HG03432 (cell line): ENCODE results near the gene PLA2G4E.

ENCODE experiments used
- ATAC-seq: cut with Tn5 transposase; IDR thresholded peaks from one replicate; pipeline ENCODE4 v1.9.1; 2021; ENCODE audit warnings: mild to moderate bottlenecking, moderate library complexity; ENCODE audit not compliant: unreplicated experiment

PLA2G4E gene

GRCh38 chr15:42053914-42054313 lies 33.1 kb upstream of the PLA2G4E start:
- ATAC-seq = no peak

- no peak for ATAC-seq
Measured at GRCh38 chr15:42053010-42053409, 32.2 kb upstream of the PLA2G4E start.

DNA sequence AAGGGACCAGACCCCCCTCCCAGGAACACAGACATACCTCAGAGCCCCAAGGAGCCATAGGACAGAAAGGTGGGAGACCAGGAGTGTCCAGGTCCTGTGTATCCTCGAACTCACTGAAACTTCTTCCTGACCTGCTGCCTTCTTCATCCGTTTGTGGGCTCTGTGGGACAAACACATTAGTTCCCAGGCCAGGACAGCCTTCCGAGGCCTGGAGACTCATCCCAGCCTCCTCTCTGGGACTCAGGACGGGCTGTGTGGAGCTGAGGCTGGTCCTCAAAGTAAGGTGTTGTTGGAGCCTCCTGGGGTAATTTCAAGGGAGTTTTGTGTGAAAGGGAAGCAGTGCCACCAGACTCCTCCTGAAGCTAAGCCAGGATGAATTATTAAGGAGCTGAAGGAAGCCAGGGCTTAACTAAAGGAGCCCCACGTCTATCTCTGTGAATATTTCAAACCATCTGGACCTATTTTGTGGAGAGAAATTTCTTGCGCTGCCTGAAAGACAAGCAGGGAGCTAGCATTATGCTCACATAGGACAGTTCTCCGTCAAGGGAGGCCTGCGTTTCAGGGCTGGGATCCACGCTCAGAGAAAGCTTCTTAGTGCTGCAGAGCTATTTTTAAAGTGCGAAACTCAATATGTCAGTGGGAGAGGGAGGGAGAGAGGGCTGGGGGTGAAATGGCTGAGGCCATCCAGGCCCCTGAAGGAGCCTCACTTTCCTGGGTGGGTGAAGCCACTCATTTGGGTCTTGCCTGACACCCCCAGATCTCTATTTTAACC lies 29.8 kb upstream of the PLA2G4E start:
- ATAC-seq = no peak

- ATAC-seq = no peak
Measured at GRCh38 chr15:42048821-42049200, 28.0 kb upstream of the PLA2G4E start.

- ATAC-seq = no peak
Measured at GRCh38 chr15:42048080-42048820, 27.4 kb upstream of the PLA2G4E start.

DNA sequence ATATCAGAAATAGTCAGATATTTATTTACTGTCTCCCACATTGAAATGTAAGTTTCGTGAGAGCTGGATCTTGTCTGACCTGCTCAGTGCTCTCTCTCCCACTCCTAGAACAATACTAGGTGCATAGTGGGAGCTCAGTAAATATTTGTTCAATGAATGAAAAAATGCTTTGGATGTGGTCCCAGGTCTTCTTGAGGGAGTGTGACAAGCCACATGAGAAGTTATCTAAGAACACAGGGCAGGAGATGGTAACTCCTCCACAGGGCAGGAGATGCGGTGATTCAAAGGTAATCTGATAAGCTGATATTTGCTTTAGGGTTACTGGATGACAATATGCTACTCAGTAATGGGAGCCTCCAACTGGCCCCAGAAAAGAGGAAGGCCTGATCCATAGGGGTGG lies 25.8 kb upstream of the PLA2G4E start:
- no peak for ATAC-seq

- ATAC-seq = no peak
Measured at GRCh38 chr15:42045211-42045615, 24.4 kb upstream of the PLA2G4E start.

GRCh38 chr15:42042602-42043400 lies 22.0 kb upstream of the PLA2G4E start:
- ATAC-seq = no peak

GRCh38 chr15:42038401-42038800 lies 17.6 kb upstream of the PLA2G4E start:
- ATAC-seq = no peak

GRCh38 chr15:42037656-42038055 lies 16.8 kb upstream of the PLA2G4E start:
- no peak for ATAC-seq

DNA sequence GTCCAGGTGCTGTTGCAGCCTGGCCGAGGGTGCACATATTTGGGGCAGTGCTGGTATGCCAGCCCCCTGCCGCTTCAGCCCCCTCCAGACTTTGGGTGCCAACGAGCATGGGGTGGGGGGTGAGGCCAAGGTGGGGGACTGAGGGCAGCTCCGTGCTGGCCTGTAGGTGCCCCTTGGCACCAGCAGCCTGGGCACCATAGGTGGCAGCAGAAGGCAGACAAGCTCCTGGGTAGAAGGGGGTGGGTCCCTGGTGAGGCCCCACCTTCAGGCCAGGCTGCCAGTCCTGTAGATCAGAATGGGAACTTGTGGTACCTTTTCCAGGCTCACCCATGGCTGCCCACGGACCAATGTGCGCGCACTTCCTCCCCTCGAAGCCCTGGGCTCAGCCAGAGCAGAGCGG lies 16.1 kb upstream of the PLA2G4E start:
- ATAC-seq = no peak

DNA sequence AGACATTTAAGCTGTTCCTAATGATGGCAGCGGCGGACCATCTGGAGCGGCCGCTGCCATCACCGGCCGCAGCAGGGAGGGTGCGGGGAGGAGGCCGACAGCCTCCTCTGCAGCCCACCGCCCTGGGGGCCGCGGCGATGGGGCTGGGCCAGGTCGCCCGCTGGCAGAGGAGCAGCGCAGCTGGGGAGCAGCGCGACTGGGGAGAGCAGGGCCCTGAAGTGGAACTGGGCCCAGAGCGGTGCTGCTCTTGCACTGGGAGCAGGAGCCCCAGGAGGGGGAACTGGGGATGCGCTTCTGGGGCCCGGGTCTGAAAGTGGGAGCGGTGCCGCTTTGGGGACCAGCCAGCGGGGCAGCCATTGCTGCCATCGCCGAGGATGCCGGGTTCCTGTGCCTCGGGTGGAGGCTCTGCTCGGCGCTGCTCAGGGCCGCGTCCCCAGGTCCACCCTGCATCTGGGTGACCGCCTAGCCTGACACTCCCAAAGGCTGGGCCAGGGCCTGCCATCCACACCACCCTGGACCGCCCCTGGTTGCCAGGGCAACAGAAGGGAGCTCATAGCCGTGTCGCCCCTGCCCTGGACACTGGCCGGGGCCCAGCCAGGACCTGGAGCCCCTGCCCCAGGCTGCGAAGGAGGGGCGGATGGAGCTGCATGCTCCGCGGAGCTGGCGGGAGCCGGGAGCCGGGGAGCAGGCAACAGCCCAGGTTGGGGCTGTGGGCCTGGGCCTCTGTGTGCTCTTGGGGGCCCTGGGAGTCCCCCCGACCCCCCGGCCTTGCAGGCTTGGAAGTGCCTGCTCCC lies 15.5 kb upstream of the PLA2G4E start:
- ATAC-seq = no peak

GRCh38 chr15:42035435-42035761 lies 14.6 kb upstream of the PLA2G4E start:
- peak; percentile 75 for ATAC-seq

DNA sequence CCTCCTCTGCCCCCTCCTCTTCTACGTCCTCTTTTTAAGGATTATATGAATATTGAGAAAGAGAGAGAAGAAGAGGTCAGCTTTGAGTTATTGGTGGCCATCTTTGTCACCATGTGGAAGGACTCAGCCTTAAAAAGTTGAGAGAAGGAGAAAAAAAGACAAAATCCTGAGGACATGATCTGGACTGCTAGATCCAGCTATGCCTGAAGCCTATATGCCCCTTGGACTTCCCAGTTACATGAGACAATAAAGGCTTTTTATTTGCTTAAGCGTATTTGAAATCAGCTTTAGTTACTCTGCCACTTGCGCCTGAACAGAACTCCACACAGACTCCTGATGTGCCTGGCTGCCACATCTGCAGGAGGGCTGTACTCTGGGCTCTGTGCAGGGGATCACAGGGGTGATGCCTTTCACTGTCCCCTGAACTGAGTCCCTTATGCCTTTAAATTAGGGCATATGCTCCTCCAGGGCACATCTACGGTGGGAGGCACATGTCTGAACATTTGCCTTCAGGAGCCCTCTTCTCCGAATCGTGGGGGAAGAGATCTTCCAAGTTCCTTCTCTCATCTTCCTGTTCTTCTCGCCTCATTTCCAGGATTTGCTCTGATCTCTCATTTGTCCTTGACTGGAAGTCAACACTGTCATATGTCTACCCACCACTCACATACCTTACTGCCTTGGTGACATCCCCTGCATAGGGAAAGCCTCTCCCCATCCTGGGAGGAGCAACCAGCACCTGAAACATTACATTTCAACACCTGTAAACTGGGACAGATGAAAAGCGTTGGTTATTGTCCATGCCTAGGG lies 14.0 kb upstream of the PLA2G4E start:
- ATAC-seq = no peak

- no peak for ATAC-seq
Measured at GRCh38 chr15:42033214-42033873, 12.5 kb upstream of the PLA2G4E start.

GRCh38 chr15:42032376-42033213 lies 11.8 kb upstream of the PLA2G4E start:
- no peak for ATAC-seq

GRCh38 chr15:42031198-42031915 lies 10.5 kb upstream of the PLA2G4E start:
- ATAC-seq = no peak

- ATAC-seq = no peak
Measured at GRCh38 chr15:42027521-42027920, 6.7 kb upstream of the PLA2G4E start.
